GM21529 (cell line): ENCODE data around the gene MCOLN1.
"Not testable (repeated sequence)": the region's sequence is repeated elsewhere in the genome, so short reads cannot be mapped to it uniquely, and the experiment has no call there.

Experiments used
- ATAC-seq: cut with Tn5 transposase; IDR thresholded peaks from one replicate; pipeline ENCODE4 v1.9.1; 2021; ENCODE audit not compliant: unreplicated experiment

Gene MCOLN1

GRCh38 chr19:7524992-7525739, 2.7 kb downstream of the MCOLN1 start:
- ATAC-seq, result no peak

- no peak for ATAC-seq
Measured at GRCh38 chr19:7526059-7526929, 3.9 kb downstream of the MCOLN1 start.

- no peak for ATAC-seq
Measured at GRCh38 chr19:7527516-7528191, 5.2 kb downstream of the MCOLN1 start.

GRCh38 chr19:7528192-7528519, 5.7 kb downstream of the MCOLN1 start:
- ATAC-seq, result no peak

GRCh38 chr19:7528522-7529245, 6.3 kb downstream of the MCOLN1 start:
- no peak for ATAC-seq

- ATAC-seq, result no peak
Measured at GRCh38 chr19:7529246-7529600, 6.8 kb downstream of the MCOLN1 start.

GRCh38 chr19:7529610-7530490, 7.4 kb downstream of the MCOLN1 start:
- ATAC-seq, result no peak

- ATAC-seq, result no peak
Measured at GRCh38 chr19:7533281-7533885, 11.0 kb downstream of the MCOLN1 start.

GRCh38 chr19:7533925-7534480, 11.6 kb downstream of the MCOLN1 start:
- ATAC-seq, result peak; percentile 47

- peak; percentile 5 for ATAC-seq
Measured at GRCh38 chr19:7534531-7535046, 12.2 kb downstream of the MCOLN1 start.

GRCh38 chr19:7535047-7535997, 12.9 kb downstream of the MCOLN1 start, which contains the start of gene PNPLA6:
TSS of gene PNPLA6 (plus strand) at chr19:7535717. CDS start at chr19:7535789, 72 bp downstream.
- ATAC-seq, result peak; percentile 59

- peak; percentile 17 for ATAC-seq
Measured at GRCh38 chr19:7535998-7536695, 13.7 kb downstream of the MCOLN1 start.

- not testable (repeated sequence) for ATAC-seq
Measured at GRCh38 chr19:7538990-7539389, 16.6 kb downstream of the MCOLN1 start.

- no peak for ATAC-seq
Measured at GRCh38 chr19:7539827-7540425, 17.5 kb downstream of the MCOLN1 start.

GRCh38 chr19:7540761-7541474, 18.5 kb downstream of the MCOLN1 start:
- no peak for ATAC-seq

- no peak for ATAC-seq
Measured at GRCh38 chr19:7541475-7541824, 19.0 kb downstream of the MCOLN1 start.
